Erythroblast (primary cell): ENCODE data around the gene AMN1.
"Not testable (repeated sequence)": the region's sequence is repeated elsewhere in the genome, so short reads cannot be mapped to it uniquely, and the experiment has no call there.

ENCODE experiments used
- GATA1 ChIP-seq: IDR thresholded peaks from 2 replicates; pipeline ENCODE4 v1.6.1; 2011; ENCODE audit warnings: low read depth, mild to moderate bottlenecking, control low read depth, low read length, moderate library complexity
- POLR2A ChIP-seq: IDR thresholded peaks from 2 replicates; pipeline ENCODE4 v1.6.1; 2011; ENCODE audit warnings: mild to moderate bottlenecking, low read length

DNA sequence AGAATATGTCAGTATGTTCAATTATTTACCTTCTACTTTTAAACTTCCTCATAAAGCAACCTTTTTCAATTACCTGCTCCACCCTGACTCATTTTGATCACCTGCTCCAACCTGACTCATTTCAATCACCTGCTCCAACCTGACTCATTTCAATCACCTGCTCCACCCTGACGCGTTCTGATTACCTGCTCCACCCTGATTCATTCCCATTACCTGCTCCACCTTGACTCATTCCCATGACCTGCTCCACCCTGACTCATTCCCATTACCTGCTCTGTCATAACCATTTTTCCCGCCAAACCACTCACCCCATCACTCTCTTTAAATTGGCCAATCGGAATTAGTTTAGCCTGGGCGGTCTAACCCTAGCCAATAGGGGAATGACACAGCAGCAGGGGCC is 29.5 kb upstream of the AMN1 start:
- not testable (repeated sequence) for TF ChIP-seq POLR2A, GATA1
